D721Med (cell line): ENCODE measurements around the gene RBM5.
A peak's percentile ranks its signal among the peaks of the same experiment; 100 is the strongest.
"Not testable (repeated sequence)": the region's sequence is repeated elsewhere in the genome, so short reads cannot be mapped to it uniquely, and the experiment has no call there.

ENCODE experiments used
- DNase-seq: peaks from one replicate; pipeline ENCODE4 v3.0.0; 2011; ENCODE audit warnings: low spot score; ENCODE audit not compliant: insufficient read length
- FAIRE-seq: peaks from 2 replicates; lab custom pipeline; 2011; peaks lifted over from hg19 to GRCh38; lab: Jason Lieb, UNC
- TF ChIP-seq, protein P1 (sequence below): IDR thresholded peaks from 2 replicates; pipeline ENCODE4 v1.5.1; 2012; ENCODE audit warnings: mild to moderate bottlenecking, control low read depth; ENCODE audit not compliant: insufficient read depth; ENCODE audit errors: missing control alignments

The RBM5 gene

DNA sequence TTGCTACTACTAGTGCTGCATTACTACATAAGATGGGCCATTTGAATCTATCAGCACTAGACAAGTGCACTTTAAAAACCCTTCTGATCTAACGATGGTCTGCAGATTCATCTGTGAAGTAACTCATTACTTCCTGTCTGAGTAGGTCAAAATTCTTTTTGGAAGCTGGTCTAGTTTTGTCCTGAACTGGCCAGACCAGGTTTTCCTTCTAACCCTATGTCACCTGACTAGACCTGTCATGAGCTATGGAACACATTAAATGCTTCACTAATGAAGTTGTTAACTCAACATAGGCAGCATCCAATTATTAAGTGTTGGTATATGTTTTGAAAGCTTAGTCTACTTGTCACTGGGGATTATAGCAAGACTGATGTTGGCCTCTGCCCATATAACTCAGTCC is 10.1 kb upstream of the RBM5 start:
- DNase-seq: no peak
- FAIRE-seq: no peak
- TF ChIP-seq, protein P1, sequence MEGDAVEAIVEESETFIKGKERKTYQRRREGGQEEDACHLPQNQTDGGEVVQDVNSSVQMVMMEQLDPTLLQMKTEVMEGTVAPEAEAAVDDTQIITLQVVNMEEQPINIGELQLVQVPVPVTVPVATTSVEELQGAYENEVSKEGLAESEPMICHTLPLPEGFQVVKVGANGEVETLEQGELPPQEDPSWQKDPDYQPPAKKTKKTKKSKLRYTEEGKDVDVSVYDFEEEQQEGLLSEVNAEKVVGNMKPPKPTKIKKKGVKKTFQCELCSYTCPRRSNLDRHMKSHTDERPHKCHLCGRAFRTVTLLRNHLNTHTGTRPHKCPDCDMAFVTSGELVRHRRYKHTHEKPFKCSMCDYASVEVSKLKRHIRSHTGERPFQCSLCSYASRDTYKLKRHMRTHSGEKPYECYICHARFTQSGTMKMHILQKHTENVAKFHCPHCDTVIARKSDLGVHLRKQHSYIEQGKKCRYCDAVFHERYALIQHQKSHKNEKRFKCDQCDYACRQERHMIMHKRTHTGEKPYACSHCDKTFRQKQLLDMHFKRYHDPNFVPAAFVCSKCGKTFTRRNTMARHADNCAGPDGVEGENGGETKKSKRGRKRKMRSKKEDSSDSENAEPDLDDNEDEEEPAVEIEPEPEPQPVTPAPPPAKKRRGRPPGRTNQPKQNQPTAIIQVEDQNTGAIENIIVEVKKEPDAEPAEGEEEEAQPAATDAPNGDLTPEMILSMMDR: no peak

DNA sequence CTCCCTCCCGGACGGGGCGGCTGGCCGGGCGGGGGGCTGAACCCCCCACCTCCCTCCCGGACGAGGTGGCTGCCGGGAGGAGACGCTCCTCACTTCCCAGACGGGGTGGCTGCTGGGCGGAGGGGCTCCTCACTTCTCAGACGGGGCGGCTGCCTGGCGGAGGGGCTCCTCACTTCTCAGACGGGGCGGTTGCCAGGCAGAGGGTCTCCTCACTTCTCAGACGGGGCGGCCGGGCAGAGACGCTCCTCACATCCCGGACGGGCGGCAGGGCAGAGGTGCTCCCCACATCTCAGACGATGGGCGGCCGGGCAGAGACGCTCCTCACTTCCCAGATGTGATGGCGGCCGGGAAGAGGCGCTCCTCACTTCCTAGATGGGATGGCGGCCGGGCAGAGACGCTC is 3.8 kb upstream of the RBM5 start:
- not testable (repeated sequence) for DNase-seq, FAIRE-seq

DNA sequence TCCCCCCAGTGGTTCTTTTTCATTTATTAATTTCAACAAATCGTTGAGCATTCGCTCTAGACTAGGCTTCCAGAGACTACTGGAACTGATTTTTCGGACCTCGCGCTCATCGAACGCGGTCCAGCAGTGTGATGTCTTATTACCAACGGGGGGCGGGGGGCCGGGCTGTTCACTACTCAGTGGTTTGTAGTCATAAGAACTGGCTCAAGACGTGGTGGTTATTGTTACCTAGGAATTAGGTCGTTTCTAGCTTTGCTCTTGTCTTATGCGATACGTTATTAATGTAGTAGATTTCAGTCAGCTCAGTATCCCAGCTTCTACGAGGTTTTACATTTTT is 858 bp downstream of the RBM5 start:
- DNase-seq: no peak
- TF ChIP-seq, protein P1: no peak
- FAIRE-seq: no peak

DNA sequence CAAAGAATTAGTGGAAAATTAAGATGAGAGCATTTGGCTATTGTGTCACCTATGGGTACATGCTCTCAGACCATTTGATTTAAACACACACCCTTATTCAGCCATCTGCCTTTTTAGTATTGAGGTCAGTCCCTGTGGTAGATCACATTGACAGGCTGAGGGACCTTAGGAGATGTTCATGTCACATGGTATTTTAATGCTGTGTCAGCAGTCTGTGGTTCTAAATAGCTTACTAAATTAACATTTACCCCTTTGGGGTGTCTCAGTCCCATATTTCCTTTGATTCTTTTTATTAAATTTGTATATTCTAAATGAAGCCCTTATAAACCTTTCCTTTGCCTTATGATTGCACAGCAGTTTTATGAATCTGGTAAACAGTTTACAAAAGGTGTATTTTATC is 2.3 kb downstream of the RBM5 start:
- FAIRE-seq (no peak), DNase-seq (no peak)
- TF ChIP-seq, protein P1: no peak

DNA sequence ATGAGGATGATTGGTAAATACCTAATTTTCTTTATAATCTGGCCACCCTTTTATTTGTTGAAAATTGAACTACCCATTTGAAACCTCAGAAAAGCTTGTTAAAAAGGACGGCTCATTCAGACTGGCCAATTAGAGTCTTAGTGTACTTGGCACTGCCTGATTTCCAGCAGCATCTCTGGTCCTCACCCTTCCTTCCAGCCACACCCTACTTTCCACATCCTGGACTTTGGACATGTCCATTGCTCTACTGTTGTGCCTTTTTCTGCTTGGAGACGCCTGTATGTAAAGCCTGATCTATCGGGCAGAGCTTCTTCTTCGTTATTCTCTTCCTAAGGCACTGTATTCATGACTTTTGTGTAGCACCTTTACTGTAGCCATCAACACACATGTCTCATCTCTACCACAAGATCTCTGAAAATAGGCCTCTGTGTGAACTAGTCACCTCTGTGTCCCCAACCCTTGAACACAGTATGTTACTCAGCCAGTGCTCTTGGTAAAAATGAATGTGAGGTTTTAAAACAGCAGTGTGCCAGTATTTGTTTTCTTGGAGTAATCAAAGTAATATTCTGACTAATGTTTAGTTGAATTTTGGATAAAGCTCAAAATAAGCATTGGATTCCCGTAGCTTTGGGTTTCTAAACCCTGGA is 6.8 kb downstream of the RBM5 start:
- no peak for FAIRE-seq
- no peak for DNase-seq

DNA sequence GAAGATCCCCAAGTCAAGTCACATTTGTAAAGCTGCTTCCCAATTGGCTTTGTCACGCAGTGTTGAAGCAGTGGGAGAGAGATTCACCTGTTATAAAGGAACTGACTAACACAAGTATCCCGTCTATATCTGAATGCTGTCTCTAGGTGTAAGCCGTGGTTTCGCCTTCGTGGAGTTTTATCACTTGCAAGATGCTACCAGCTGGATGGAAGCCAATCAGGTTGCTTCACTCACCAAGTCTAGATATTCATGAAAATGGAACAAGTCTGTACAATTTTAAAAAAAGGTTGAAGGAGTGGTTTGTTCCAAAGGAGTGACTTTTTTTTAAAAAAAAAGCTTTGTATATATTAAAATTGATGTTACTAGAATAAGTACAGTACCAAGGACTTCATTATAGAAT is 11.7 kb downstream of the RBM5 start:
- FAIRE-seq (no peak), DNase-seq (no peak)
- TF ChIP-seq, protein P1: no peak

More for the DNA sequence above, 6.8 kb downstream of the RBM5 start:
- TF ChIP-seq, protein P1: no peak

DNA sequence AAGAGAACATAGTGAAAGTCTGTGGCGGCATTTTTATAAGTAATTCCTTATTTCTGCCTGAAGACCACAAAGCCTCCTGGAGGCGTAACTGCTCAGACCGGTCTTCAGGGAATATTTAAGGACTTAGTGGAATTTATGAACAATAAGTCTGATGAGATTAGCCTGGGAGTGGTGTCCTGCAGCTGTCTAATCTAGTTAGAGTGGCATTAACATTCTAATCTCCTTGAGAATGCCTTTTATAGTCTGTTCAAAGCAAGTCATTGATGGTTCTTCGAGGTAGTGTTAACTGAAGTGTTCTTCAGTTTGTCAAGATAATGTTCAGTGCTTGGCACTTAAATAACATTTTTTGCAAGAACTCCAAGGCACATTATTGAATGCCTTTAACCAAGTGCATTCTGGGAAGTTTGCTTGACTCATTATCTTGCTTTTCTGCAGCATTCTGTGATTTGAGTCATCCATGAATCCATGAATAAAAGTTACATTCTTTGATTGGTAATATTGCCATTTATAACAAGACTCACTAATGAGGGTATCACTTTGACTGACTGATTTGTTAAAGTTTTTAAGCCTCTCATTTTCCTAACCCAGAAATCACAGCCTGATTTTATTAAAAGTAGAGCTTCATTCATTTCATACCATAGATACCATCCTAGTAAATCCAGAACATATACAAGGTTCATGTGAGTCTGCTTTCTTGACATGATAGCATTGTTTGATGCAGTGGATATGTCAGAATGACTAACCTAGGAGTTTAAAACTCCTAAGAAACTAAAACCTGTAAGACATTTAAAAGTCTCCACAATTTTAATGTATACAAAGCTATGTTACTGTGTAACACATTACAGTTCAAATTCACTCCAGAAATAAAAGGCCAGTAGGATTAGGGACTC is 12.5 kb downstream of the RBM5 start:
- FAIRE-seq: peak; percentile 93
- TF ChIP-seq, protein P1: peak; percentile 4
- DNase-seq: peak; percentile 58
